ENCODE data around the gene MAPKAP1.

Gene MAPKAP1

GRCh38 chr9:125511789-125512660 is 195.0 kb downstream of the MAPKAP1 start:
- H3K4me2 ChIP-seq (ENCODE audit: low read depth, low read length, poor library complexity, severe bottlenecking) = no peak overlapping the region
- H3K27ac ChIP-seq (ENCODE audit: low read depth, low read length) = no peak overlapping the region
- no peaks in the 10 kb centered on the region for H3K27me3 ChIP-seq (ENCODE audit: low read length)
- H3F3A ChIP-seq (ENCODE audit: insufficient read depth) = no peaks in the 10 kb centered on the region
- no peak overlapping the region for H3K4me3 ChIP-seq (ENCODE audit: insufficient read depth, low read length, poor library complexity, severe bottlenecking)
- no peak overlapping the region for H2AFZ ChIP-seq (ENCODE audit: low read depth, low read length, severe bottlenecking)
- H3K79me2 ChIP-seq (ENCODE audit: insufficient read depth, low read length) = no peaks in the 10 kb centered on the region
- H3K9ac ChIP-seq (ENCODE audit: low read length) = no peak overlapping the region
- H3K36me3 ChIP-seq (ENCODE audit: low read length) = no peaks in the 10 kb centered on the region
- TF ChIP-seq CTCF (IDR thresholded peaks at IDR 0.05; ENCODE audit: insufficient read depth, low read length, poor library complexity, severe bottlenecking) (no peak), EZH2phosphoT487 (conservative IDR thresholded peaks at IDR 0.05; ENCODE audit: low read length) (no peak)
- H4K20me1 ChIP-seq (ENCODE audit: low read depth, low read length) = no peaks in the 10 kb centered on the region
- no peaks in the 10 kb centered on the region for H3K9me2 ChIP-seq (replicated peaks; ENCODE audit: insufficient read depth, low read length)
- H3K9me3 ChIP-seq (ENCODE audit: insufficient read depth, low read length) = no peaks in the 10 kb centered on the region

GRCh38 chr9:125510980-125511379 is 196.0 kb downstream of the MAPKAP1 start:
- H3F3A ChIP-seq (ENCODE audit: insufficient read depth) = no peaks in the 10 kb centered on the region
- H3K27me3 ChIP-seq (ENCODE audit: low read length) = no peaks in the 10 kb centered on the region
- H3K79me2 ChIP-seq (ENCODE audit: insufficient read depth, low read length) = no peaks in the 10 kb centered on the region
- H3K4me2 ChIP-seq (ENCODE audit: low read depth, low read length, poor library complexity, severe bottlenecking) = no peak overlapping the region
- no peaks in the 10 kb centered on the region for H3K36me3 ChIP-seq (ENCODE audit: low read length)
- no peak overlapping the region for H2AFZ ChIP-seq (ENCODE audit: low read depth, low read length, severe bottlenecking)
- H3K9ac ChIP-seq (ENCODE audit: low read length) = no peak overlapping the region
- H4K20me1 ChIP-seq (ENCODE audit: low read depth, low read length) = no peaks in the 10 kb centered on the region
- no peaks in the 10 kb centered on the region for H3K9me2 ChIP-seq (replicated peaks; ENCODE audit: insufficient read depth, low read length)
- H3K4me3 ChIP-seq (ENCODE audit: insufficient read depth, low read length, poor library complexity, severe bottlenecking) = no peak overlapping the region
- no peak overlapping the region for H3K27ac ChIP-seq (ENCODE audit: low read depth, low read length)
- TF ChIP-seq EZH2phosphoT487 (conservative IDR thresholded peaks at IDR 0.05; ENCODE audit: low read length) (no peak), CTCF (IDR thresholded peaks at IDR 0.05; ENCODE audit: insufficient read depth, low read length, poor library complexity, severe bottlenecking) (no peak)
- H3K9me3 ChIP-seq (ENCODE audit: insufficient read depth, low read length) = no peaks in the 10 kb centered on the region

GRCh38 chr9:125509476-125509875 is 197.5 kb downstream of the MAPKAP1 start:
- no peak overlapping the region for H3K9ac ChIP-seq (ENCODE audit: low read length)
- no peaks in the 10 kb centered on the region for H3K79me2 ChIP-seq (ENCODE audit: insufficient read depth, low read length)
- H4K20me1 ChIP-seq (ENCODE audit: low read depth, low read length) = no peaks in the 10 kb centered on the region
- TF ChIP-seq CTCF (IDR thresholded peaks at IDR 0.05; ENCODE audit: insufficient read depth, low read length, poor library complexity, severe bottlenecking) = no peak
- no peak for TF ChIP-seq EZH2phosphoT487 (conservative IDR thresholded peaks at IDR 0.05; ENCODE audit: low read length)
- H2AFZ ChIP-seq (ENCODE audit: low read depth, low read length, severe bottlenecking) = no peak overlapping the region
- no peaks in the 10 kb centered on the region for H3K9me3 ChIP-seq (ENCODE audit: insufficient read depth, low read length)
- H3K36me3 ChIP-seq (ENCODE audit: low read length) = no peaks in the 10 kb centered on the region
- no peak overlapping the region for H3K27ac ChIP-seq (ENCODE audit: low read depth, low read length)
- H3F3A ChIP-seq (ENCODE audit: insufficient read depth) = no peaks in the 10 kb centered on the region
- no peaks in the 10 kb centered on the region for H3K27me3 ChIP-seq (ENCODE audit: low read length)
- H3K9me2 ChIP-seq (replicated peaks; ENCODE audit: insufficient read depth, low read length) = no peaks in the 10 kb centered on the region
- H3K4me3 ChIP-seq (ENCODE audit: insufficient read depth, low read length, poor library complexity, severe bottlenecking) = no peak overlapping the region
- no peak overlapping the region for H3K4me2 ChIP-seq (ENCODE audit: low read depth, low read length, poor library complexity, severe bottlenecking)
